WERI-Rb-1 (cell line): ENCODE measurements around the gene ADGRA1.

Source experiments
- DNase-seq: peaks from one replicate; pipeline ENCODE4 v3.0.0-alpha.2; 2020
- H3K27ac ChIP-seq: fragments of 250-450 bp; sonication (Bioruptor Pico); 2 replicates; pipeline ENCODE4 v1.5.1; 2020; ENCODE audit warnings: mild to moderate bottlenecking, moderate library complexity
- H3K27me3 ChIP-seq: fragments of 250-450 bp; sonication (Bioruptor Pico); 2 replicates; pipeline ENCODE4 v1.5.1; 2021; ENCODE audit warnings: mild to moderate bottlenecking, low read depth, moderate library complexity; ENCODE audit not compliant: insufficient read depth, severe bottlenecking
- H3K36me3 ChIP-seq: fragments of 250-450 bp; sonication (Bioruptor Pico); 2 replicates; pipeline ENCODE4 v1.5.1; 2020; ENCODE audit warnings: mild to moderate bottlenecking, moderate library complexity
- H3K4me3 ChIP-seq: 2 replicates; pipeline ENCODE4 v1.5.1; 2011; ENCODE audit warnings: low read depth, mild to moderate bottlenecking, control low read depth, low read length
- H3K9me3 ChIP-seq: fragments of 250-450 bp; sonication (Bioruptor Pico); 2 replicates; pipeline ENCODE4 v1.5.1; 2021; ENCODE audit warnings: mild to moderate bottlenecking, moderate library complexity; ENCODE audit not compliant: severe bottlenecking
- CTCF ChIP-seq: IDR thresholded peaks from 2 replicates; pipeline ENCODE4 v1.5.1; 2011; ENCODE audit warnings: low read depth, mild to moderate bottlenecking, control low read depth, inconsistent platforms, low read length

The ADGRA1 gene

DNA sequence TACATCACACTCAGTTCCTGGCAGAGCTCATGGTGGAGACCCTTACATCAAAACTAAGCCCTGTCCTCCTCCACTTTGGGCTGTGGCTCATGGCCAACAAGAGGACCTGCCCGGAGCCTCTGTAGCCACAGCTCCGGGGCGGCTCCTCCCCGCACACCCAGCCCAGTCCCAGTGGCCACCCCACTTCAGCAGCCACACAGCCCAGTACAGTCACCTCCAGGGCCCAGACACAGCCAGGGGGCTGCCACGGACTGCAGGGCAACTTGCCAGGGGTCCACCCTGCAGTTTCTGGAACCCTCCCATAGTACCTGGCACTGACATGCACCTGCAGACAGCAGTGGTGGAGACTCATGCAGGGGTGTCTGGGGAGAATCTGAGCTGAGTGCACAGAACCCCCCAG, 11.8 kb downstream of the ADGRA1 start:
- DNase-seq: no peak
- no peaks in the 10 kb centered on the region for H3K27me3 ChIP-seq

GRCh38 chr10:133100186-133100585, 12.5 kb downstream of the ADGRA1 start:
- Histone ChIP-seq H3K27ac (no peak overlapping the region), H3K36me3 (no peaks in the 10 kb centered on the region), H3K4me3 (no peak overlapping the region), H3K9me3 (no peaks in the 10 kb centered on the region), H3K27me3 (no peaks in the 10 kb centered on the region)
- no peak for DNase-seq
- no peak for TF ChIP-seq CTCF

More for the DNA sequence above, 11.8 kb downstream of the ADGRA1 start:
- H3K9me3 ChIP-seq: no peaks in the 10 kb centered on the region
- TF ChIP-seq CTCF: no peak
- no peak overlapping the region for H3K27ac ChIP-seq
- no peak overlapping the region for H3K4me3 ChIP-seq
- no peaks in the 10 kb centered on the region for H3K36me3 ChIP-seq

GRCh38 chr10:133100706-133101415, 13.1 kb downstream of the ADGRA1 start:
- no peaks in the 10 kb centered on the region for H3K36me3 ChIP-seq
- DNase-seq: no peak
- no peaks in the 10 kb centered on the region for H3K9me3 ChIP-seq
- H3K27me3 ChIP-seq: no peaks in the 10 kb centered on the region
- no peak for TF ChIP-seq CTCF
- H3K4me3 ChIP-seq: no peak overlapping the region
- H3K27ac ChIP-seq: no peak overlapping the region

DNA sequence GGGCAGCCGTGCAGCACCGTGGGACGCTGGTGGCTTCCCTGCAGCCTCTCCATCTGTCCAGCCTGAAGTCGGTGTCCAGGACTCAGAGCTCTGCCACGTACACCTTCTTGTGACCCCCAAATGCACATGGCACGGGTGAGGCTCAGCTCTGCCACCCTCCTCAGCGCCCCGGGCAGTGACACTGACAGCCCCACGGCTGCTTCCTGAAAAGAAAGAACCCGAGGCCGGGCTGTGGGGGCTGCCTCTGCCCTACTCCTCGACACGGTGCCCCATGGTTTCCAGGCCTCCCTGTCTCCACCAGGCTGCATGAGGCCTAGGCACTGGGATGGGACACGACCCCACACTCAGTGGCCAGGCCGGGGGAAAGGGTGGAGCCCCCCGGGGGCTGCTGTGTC, 13.7 kb downstream of the ADGRA1 start:
- H3K27ac ChIP-seq: no peak overlapping the region
- no peaks in the 10 kb centered on the region for H3K27me3 ChIP-seq
- TF ChIP-seq CTCF: no peak
- no peak overlapping the region for H3K4me3 ChIP-seq
- H3K36me3 ChIP-seq: no peaks in the 10 kb centered on the region
- DNase-seq: no peak
- no peaks in the 10 kb centered on the region for H3K9me3 ChIP-seq

DNA sequence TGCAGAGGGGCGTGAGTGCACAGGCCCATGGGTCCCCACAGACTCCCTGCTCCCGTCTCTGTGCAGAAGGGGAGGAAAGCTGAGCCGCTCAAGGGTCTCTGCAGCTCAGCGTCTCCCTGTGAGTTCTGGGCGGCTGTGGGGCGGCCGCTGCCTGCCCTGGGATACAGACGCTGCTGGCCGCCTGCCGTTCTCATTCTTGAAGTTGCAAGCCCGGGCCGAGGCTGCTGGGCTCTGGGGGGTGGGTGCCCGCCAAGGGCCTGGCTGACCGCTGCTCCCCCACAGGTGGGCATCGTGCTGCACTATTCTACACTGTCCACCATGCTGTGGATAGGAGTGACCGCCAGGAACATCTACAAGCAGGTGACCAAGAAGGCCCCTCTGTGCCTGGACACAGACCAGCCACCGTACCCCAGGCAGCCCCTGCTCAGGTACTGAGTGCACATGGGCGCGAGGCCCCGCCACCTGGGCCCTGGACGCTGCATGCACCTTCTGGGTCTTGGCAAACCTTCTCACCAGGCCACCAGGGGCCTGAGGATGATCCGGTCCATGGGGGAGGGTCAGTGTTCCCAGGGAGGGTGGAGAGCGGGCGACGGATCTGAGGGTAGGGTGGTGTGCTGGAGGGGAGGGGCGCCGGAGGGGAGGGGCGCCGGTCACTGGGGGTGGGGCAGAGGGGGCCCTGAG, 14.8 kb downstream of the ADGRA1 start:
- Histone ChIP-seq H3K27ac (no peak overlapping the region), H3K36me3 (no peaks in the 10 kb centered on the region), H3K27me3 (no peaks in the 10 kb centered on the region), H3K4me3 (no peak overlapping the region), H3K9me3 (peaks cover 5% of the 10 kb centered on the region)
- no peak for TF ChIP-seq CTCF
- no peak for DNase-seq
